ENCODE measurements around the gene CIB4. TPM values are rescaled to one million over a fixed set of nuclear protein-coding genes. Genes with fewer than 3 reads are reported as not detected.
"Not testable (repeated sequence)": the region's sequence is repeated elsewhere in the genome, so short reads cannot be mapped to it uniquely, and the experiment has no call there.

Gene CIB4
- total RNA-seq, 1 donor from 2014 or later, result not detected

- Histone ChIP-seq H3K36me3 (ENCODE audit: control insufficient read depth in 3 of 3, insufficient read depth in 3 of 3, low read length in 3 of 3) (no peaks in the 10 kb centered on the region), H3K9ac (ENCODE audit: low read depth in 1 of 3, low read length in 3 of 3) (no peak overlapping the region), H3K9me3 (ENCODE audit: control insufficient read depth in 3 of 3, low read length in 3 of 3) (peaks cover 0 to 2% (median 0%) of the 10 kb centered on the region in 3 donors), H3K27ac (ENCODE audit: low read depth, low read length) (no peak overlapping the region), H3K27me3 (ENCODE audit: control insufficient read depth in 3 of 3, insufficient read depth in 3 of 3, low read length in 3 of 3) (peaks cover 14 to 33% (median 31%) of the 10 kb centered on the region in 3 donors), H3K4me1 (ENCODE audit: control insufficient read depth in 3 of 3, insufficient read depth in 3 of 3, low read length in 3 of 3) (no peaks in the 10 kb centered on the region), H3K4me3 (ENCODE audit: low read length in 3 of 3) (no peak overlapping the region)
These were observed 27.9 kb upstream of the CIB4 start for GRCh38 chr2:26668856-26669750.

GRCh38 chr2:26668041-26668440 lies 26.9 kb upstream of the CIB4 start:
- Histone ChIP-seq H3K27me3 (ENCODE audit: control insufficient read depth in 3 of 3, insufficient read depth in 3 of 3, low read length in 3 of 3) (peaks cover 14 to 33% (median 29%) of the 10 kb centered on the region in 3 donors), H3K4me1 (ENCODE audit: control insufficient read depth in 3 of 3, insufficient read depth in 3 of 3, low read length in 3 of 3) (no peaks in the 10 kb centered on the region), H3K27ac (ENCODE audit: low read depth, low read length) (no peak overlapping the region), H3K4me3 (ENCODE audit: low read length in 3 of 3) (no peak overlapping the region), H3K36me3 (ENCODE audit: control insufficient read depth in 3 of 3, insufficient read depth in 3 of 3, low read length in 3 of 3) (no peaks in the 10 kb centered on the region), H3K9me3 (ENCODE audit: control insufficient read depth in 3 of 3, low read length in 3 of 3) (peaks cover 0 to 2% (median 0%) of the 10 kb centered on the region in 3 donors), H3K9ac (ENCODE audit: low read depth in 1 of 3, low read length in 3 of 3) (no peak overlapping the region)

DNA sequence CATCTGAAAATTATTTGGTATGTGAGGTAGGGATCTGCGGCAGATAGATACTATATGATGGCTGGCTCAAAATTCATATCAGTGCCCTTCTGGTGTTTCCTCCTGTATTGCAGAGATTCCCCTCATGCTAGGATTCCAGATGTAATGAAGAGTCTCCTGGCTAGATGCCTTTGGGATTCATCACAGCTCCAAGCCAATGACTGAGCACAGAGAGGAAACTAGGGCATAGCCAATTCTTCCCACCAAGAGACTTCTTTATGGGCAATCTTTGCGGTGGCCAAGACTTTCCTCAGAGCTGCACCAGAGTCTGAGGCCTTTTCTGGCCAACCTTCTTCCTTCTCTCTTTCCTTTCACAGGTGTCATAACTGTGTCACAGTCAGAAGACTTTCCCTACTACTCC lies 25.5 kb upstream of the CIB4 start:
- H3K9me3 ChIP-seq (ENCODE audit: control insufficient read depth in 3 of 3, low read length in 3 of 3), result peaks cover 0 to 2% (median 0%) of the 10 kb centered on the region in 3 donors
- H3K4me3 ChIP-seq (ENCODE audit: low read length in 3 of 3), result no peak overlapping the region
- no peak overlapping the region for H3K27ac ChIP-seq (ENCODE audit: low read depth, low read length)
- peaks cover 14 to 21% (median 15%) of the 10 kb centered on the region in 3 donors for H3K27me3 ChIP-seq (ENCODE audit: control insufficient read depth in 3 of 3, insufficient read depth in 3 of 3, low read length in 3 of 3)
- H3K4me1 ChIP-seq (ENCODE audit: control insufficient read depth in 3 of 3, insufficient read depth in 3 of 3, low read length in 3 of 3), result no peaks in the 10 kb centered on the region
- no peaks in the 10 kb centered on the region for H3K36me3 ChIP-seq (ENCODE audit: control insufficient read depth in 3 of 3, insufficient read depth in 3 of 3, low read length in 3 of 3)
- no peak overlapping the region for H3K9ac ChIP-seq (ENCODE audit: low read depth in 1 of 3, low read length in 3 of 3)

- not testable (repeated sequence) for H3K9me3 ChIP-seq (ENCODE audit: control insufficient read depth in 3 of 3, low read length in 3 of 3); H3K36me3 ChIP-seq (ENCODE audit: control insufficient read depth in 3 of 3, insufficient read depth in 3 of 3, low read length in 3 of 3); H3K9ac ChIP-seq (ENCODE audit: low read depth in 1 of 3, low read length in 3 of 3); H3K27ac ChIP-seq (ENCODE audit: low read depth, low read length); H3K4me1 ChIP-seq (ENCODE audit: control insufficient read depth in 3 of 3, insufficient read depth in 3 of 3, low read length in 3 of 3); H3K4me3 ChIP-seq (ENCODE audit: low read length in 3 of 3)
- H3K27me3 ChIP-seq (ENCODE audit: control insufficient read depth in 3 of 3, insufficient read depth in 3 of 3, low read length in 3 of 3), result peaks cover 3 to 16% (median 11%) of the 10 kb centered on the region in 3 donors
These were observed 24.1 kb upstream of the CIB4 start for GRCh38 chr2:26665296-26665695.

- H3K27me3 ChIP-seq (ENCODE audit: control insufficient read depth in 3 of 3, insufficient read depth in 3 of 3, low read length in 3 of 3), result no peaks in the 10 kb centered on the region
- no peak overlapping the region for H3K27ac ChIP-seq (ENCODE audit: low read depth, low read length)
- H3K36me3 ChIP-seq (ENCODE audit: control insufficient read depth in 3 of 3, insufficient read depth in 3 of 3, low read length in 3 of 3), result no peaks in the 10 kb centered on the region
These were observed 19.3 kb upstream of the CIB4 start for GRCh38 chr2:26660363-26660962.

DNA sequence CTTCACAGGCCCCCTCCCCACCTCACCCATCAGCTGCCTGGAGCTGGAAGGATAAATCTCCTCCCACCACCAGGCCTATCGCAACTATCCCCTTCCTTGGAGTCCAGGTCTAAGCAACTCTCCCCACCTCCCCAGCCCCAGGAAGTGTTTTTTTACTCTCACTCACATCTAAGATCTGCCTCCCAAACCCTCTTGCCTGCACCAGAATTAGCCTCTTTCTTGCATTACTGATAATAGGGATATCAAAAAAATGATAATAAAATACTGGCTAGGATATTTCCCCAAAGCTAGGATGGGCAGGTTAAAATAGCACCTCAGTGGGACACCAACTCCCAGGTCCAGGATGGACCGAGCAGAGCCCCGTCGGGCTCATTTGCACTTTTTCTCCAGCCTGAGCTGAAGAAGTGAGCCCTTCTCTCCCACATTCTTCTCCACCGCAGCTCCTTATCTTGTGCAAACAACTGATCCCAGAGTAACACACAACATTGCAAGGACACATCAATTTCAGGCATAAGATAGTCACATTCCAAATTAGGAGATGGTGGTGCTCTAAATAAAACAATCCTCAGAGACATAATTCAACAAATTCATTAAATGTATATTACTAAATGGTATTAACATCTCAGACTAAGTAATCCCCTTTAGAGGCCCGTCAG lies 17.7 kb upstream of the CIB4 start:
- no peak overlapping the region for H3K4me3 ChIP-seq (ENCODE audit: low read length in 3 of 3)
- H3K27me3 ChIP-seq (ENCODE audit: control insufficient read depth in 3 of 3, insufficient read depth in 3 of 3, low read length in 3 of 3), result no peaks in the 10 kb centered on the region
- H3K36me3 ChIP-seq (ENCODE audit: control insufficient read depth in 3 of 3, insufficient read depth in 3 of 3, low read length in 3 of 3), result no peaks in the 10 kb centered on the region
- H3K27ac ChIP-seq (ENCODE audit: low read depth, low read length), result no peak overlapping the region
- H3K4me1 ChIP-seq (ENCODE audit: control insufficient read depth in 3 of 3, insufficient read depth in 3 of 3, low read length in 3 of 3), result no peaks in the 10 kb centered on the region
- H3K9ac ChIP-seq (ENCODE audit: low read depth in 1 of 3, low read length in 3 of 3), result no peak overlapping the region
- H3K9me3 ChIP-seq (ENCODE audit: control insufficient read depth in 3 of 3, low read length in 3 of 3), result peaks cover 0 to 6% (median 0%) of the 10 kb centered on the region in 3 donors

More at GRCh38 chr2:26660363-26660962, 19.3 kb upstream of the CIB4 start:
- Histone ChIP-seq H3K9me3 (ENCODE audit: control insufficient read depth in 3 of 3, low read length in 3 of 3) (peaks cover 0 to 6% (median 0%) of the 10 kb centered on the region in 3 donors), H3K4me3 (ENCODE audit: low read length in 3 of 3) (no peak overlapping the region), H3K4me1 (ENCODE audit: control insufficient read depth in 3 of 3, insufficient read depth in 3 of 3, low read length in 3 of 3) (no peaks in the 10 kb centered on the region), H3K9ac (ENCODE audit: low read depth in 1 of 3, low read length in 3 of 3) (no peak overlapping the region)

DNA sequence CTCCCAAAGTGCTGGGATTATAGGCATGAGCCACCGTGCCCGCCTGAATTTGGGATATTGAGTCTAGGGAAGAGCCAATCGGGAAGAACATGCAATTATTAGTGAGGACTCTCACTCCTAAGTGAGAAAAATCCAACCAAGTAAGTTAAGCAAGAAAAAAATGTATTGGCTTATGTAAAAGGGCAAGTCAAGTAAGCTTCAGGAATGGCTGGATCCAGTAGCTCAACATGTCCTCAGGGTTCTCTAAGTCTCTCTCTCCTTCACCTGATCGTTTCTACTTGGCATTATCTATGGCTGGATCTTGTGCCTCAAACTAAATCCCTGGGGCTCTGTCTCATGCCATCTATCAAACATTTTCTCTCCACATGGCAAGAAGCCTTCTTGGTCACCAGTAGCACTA lies 16.1 kb upstream of the CIB4 start:
- Histone ChIP-seq H3K27ac (ENCODE audit: low read depth, low read length) (no peak overlapping the region), H3K27me3 (ENCODE audit: control insufficient read depth in 3 of 3, insufficient read depth in 3 of 3, low read length in 3 of 3) (no peaks in the 10 kb centered on the region), H3K9ac (ENCODE audit: low read depth in 1 of 3, low read length in 3 of 3) (no peak overlapping the region), H3K9me3 (ENCODE audit: control insufficient read depth in 3 of 3, low read length in 3 of 3) (peaks cover 0 to 6% (median 0%) of the 10 kb centered on the region in 3 donors), H3K36me3 (ENCODE audit: control insufficient read depth in 3 of 3, insufficient read depth in 3 of 3, low read length in 3 of 3) (no peaks in the 10 kb centered on the region), H3K4me1 (ENCODE audit: control insufficient read depth in 3 of 3, insufficient read depth in 3 of 3, low read length in 3 of 3) (no peaks in the 10 kb centered on the region), H3K4me3 (ENCODE audit: low read length in 3 of 3) (no peak overlapping the region)

DNA sequence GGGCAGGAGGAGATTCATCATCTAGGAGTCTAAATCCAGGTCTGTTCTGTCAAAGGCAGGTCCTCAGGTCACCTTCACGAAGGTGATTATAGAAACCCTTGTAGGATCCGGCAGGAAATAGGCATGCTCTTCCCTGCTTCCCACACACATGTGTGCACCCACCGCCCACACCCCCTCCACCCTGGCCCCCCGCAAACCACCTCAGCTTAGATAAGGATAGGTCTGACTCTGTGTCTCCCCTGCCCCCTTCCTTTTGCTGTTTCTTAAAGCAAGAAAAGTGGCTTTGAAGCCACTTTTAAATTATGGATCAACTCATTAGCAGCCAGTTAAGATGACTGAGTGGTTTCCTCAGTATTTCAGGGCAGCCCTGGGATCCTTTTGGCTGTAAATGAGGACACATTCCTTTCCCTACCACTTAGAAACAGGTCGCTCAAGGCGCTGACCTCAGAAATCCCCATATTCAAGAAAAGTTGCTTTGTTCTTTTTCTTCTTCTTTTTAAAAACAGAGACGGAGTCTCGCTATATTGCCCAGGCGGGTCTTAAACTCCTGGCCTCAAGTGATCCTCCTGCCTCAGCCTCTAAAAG lies 14.5 kb upstream of the CIB4 start:
- Histone ChIP-seq H3K4me3 (ENCODE audit: low read length in 3 of 3) (no peak overlapping the region), H3K27ac (ENCODE audit: low read depth, low read length) (no peak overlapping the region), H3K4me1 (ENCODE audit: control insufficient read depth in 3 of 3, insufficient read depth in 3 of 3, low read length in 3 of 3) (peaks cover 0 to 3% (median 0%) of the 10 kb centered on the region in 3 donors), H3K27me3 (ENCODE audit: control insufficient read depth in 3 of 3, insufficient read depth in 3 of 3, low read length in 3 of 3) (peaks cover 0 to 1% (median 0%) of the 10 kb centered on the region in 3 donors), H3K36me3 (ENCODE audit: control insufficient read depth in 3 of 3, insufficient read depth in 3 of 3, low read length in 3 of 3) (no peaks in the 10 kb centered on the region), H3K9ac (ENCODE audit: low read depth in 1 of 3, low read length in 3 of 3) (no peak overlapping the region), H3K9me3 (ENCODE audit: control insufficient read depth in 3 of 3, low read length in 3 of 3) (peaks cover 0 to 2% (median 0%) of the 10 kb centered on the region in 3 donors)

- H3K4me3 ChIP-seq (ENCODE audit: low read length in 3 of 3); H3K27ac ChIP-seq (ENCODE audit: low read depth, low read length); H3K4me1 ChIP-seq (ENCODE audit: control insufficient read depth in 3 of 3, insufficient read depth in 3 of 3, low read length in 3 of 3); H3K9me3 ChIP-seq (ENCODE audit: control insufficient read depth in 3 of 3, low read length in 3 of 3); H3K36me3 ChIP-seq (ENCODE audit: control insufficient read depth in 3 of 3, insufficient read depth in 3 of 3, low read length in 3 of 3); H3K9ac ChIP-seq (ENCODE audit: low read depth in 1 of 3, low read length in 3 of 3); H3K27me3 ChIP-seq (ENCODE audit: control insufficient read depth in 3 of 3, insufficient read depth in 3 of 3, low read length in 3 of 3): not testable (repeated sequence)
These were observed 14.0 kb upstream of the CIB4 start for GRCh38 chr2:26655120-26655519.

All from skeletal muscle tissue (tissue), 4 donors.